MM.1S (cell line): Measurements from ENCODE around the gene PERM1.

ENCODE experiments used
- CTCF ChIP-seq: fragments of 300-600 bp; sonication (generic); IDR thresholded peaks from 2 replicates; pipeline ENCODE4 v1.5.1; 2016; ENCODE audit warnings: antibody characterized with exemption, low read length, mixed read lengths
- EZH2 ChIP-seq: fragments of 300-600 bp; sonication (generic); optimal IDR thresholded peaks from 2 replicates; pipeline ENCODE3; 2017; ENCODE audit warnings: low read depth, mild to moderate bottlenecking, antibody characterized with exemption, low read length, mixed read lengths

GRCh38 chr1:1004420-1004779, 22.5 kb upstream of the PERM1 start:
- TF ChIP-seq CTCF (no peak), EZH2 (no peak)
